Inflammatory macrophage (primary cell): ENCODE data around the gene GPRIN3.
"Not testable (repeated sequence)": the region's sequence is repeated elsewhere in the genome, so short reads cannot be mapped to it uniquely, and the experiment has no call there.

ENCODE experiments used
- DNase-seq, 2 donors: peaks; one replicate each; pipeline ENCODE4 v3.0.0-alpha.2; 2020 to 2022

Gene GPRIN3

DNA sequence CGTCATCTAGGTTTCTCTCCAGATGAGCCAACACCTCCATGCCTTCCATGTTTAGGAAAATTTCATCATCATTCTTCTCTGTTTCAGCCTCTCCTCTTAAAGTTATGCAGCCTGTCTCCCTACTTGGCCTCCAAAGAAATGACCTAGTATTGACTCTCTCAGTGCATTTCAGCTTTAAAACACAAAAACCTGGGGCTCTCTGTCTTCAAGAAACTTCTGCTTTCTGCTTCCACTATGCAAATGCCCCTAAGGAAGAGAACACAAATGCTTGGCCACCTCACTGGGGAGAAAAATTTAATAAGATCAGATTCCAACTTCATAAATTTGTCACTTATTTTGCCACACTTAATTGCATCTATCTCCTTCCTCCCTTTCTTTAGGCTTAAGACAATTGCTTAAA, 93.3 kb downstream of the GPRIN3 start:
- DNase-seq, result no peak

- no peak for DNase-seq
These were observed 94.3 kb downstream of the GPRIN3 start for GRCh38 chr4:89213382-89213701.

- DNase-seq, result no peak
These were observed 94.8 kb downstream of the GPRIN3 start for GRCh38 chr4:89212666-89213381.

GRCh38 chr4:89204624-89205023, 103.0 kb downstream of the GPRIN3 start:
- no peak for DNase-seq

GRCh38 chr4:89203902-89204301, 103.7 kb downstream of the GPRIN3 start:
- no peak for DNase-seq

GRCh38 chr4:89199394-89199793, 108.2 kb downstream of the GPRIN3 start:
- DNase-seq, result not testable (repeated sequence)

DNA sequence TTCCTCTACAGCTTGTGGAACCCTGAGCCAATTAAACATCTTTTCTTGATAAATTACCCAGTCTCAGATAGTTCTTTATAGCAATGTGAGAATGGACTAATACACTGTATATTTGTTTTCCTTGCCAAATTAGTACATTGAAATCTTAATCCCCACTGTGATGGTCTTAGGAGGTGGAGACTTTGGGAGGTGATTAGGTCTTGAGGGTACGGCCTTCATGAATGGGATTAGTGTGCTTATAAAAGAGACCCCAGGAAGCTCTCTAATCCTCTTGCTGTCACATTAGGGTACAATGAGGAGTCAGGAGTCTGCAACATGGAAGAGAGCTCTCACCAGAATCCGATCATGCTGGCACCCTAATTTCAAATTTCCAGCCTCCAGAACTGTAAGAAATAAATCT, 109.7 kb downstream of the GPRIN3 start:
- DNase-seq, result no peak

GRCh38 chr4:89196745-89197144, 110.9 kb downstream of the GPRIN3 start:
- DNase-seq, result no peak

DNA sequence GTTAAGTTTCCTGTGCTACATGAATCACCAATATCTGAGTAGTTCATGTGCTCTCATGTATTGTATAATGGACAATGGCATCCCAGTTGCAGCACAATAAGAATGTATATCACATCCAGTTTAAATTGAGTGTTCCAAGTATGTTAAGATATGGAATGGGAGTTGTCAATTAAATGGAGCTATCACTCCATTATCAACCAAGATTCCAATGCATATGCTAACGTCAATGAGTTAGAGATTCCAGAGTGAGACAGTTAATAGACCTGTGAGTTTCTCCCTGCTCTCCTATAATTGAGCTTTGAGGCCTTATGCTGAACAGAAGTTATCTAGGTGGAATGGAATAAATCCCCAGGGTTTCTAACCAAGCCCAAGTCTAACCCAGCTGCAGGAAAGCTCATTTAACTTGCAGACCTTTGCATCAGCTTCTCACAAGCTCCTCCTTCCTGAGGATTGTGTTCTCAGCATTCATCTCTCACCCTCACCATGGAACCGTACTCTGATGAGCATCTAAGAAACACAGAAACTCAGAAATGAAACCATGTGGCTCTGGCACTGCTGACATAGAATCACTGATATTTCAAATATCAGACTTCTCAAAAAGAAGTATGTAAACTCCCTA, 111.4 kb downstream of the GPRIN3 start:
- no peak for DNase-seq

DNA sequence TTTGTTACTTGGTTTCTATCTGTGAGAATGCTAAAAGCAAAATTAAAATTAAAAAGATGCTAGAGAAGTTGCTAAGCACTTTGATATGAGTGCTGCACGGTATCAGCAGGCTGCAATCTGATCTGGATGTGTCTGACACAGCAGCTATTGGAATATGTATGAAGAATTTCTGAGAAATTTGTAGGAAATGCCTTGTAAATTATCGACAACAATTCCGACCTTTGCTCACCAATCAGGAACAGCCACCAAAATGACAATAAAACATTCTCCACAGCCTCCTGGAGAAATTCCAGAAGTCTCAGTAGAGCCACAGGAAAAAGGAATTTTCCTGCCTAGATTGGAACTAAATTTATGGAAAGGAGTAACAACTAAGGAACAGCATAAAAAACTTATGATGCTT, 113.8 kb downstream of the GPRIN3 start:
- DNase-seq, result no peak
